Ishikawa (cell line): ENCODE data around the gene TRIM34.

Experiments used
- CEBPB ChIP-seq: IDR thresholded peaks from 2 replicates; pipeline ENCODE4 v1.6.1; 2012
- CREB1 ChIP-seq: IDR thresholded peaks from 2 replicates; pipeline ENCODE4 v1.6.1; 2012; ENCODE audit warnings: low read depth
- EGR1 ChIP-seq: IDR thresholded peaks from 2 replicates; pipeline ENCODE4 v1.6.1; 2012
- EP300 ChIP-seq: IDR thresholded peaks from 2 replicates; pipeline ENCODE4 v1.6.1; 2012; ENCODE audit warnings: borderline replicate concordance
- FOXM1 ChIP-seq: IDR thresholded peaks from 2 replicates; pipeline ENCODE4 v1.6.1; 2012; ENCODE audit warnings: low read depth, borderline replicate concordance
- NFIC ChIP-seq: IDR thresholded peaks from 2 replicates; pipeline ENCODE4 v1.6.1; 2012
- RAD21 ChIP-seq: IDR thresholded peaks from 2 replicates; pipeline ENCODE4 v1.6.1; 2012; ENCODE audit warnings: low read depth
- TAF1 ChIP-seq: IDR thresholded peaks from 2 replicates; pipeline ENCODE4 v1.6.1; 2012; ENCODE audit warnings: low read depth, mild to moderate bottlenecking
- TCF12 ChIP-seq: IDR thresholded peaks from 2 replicates; pipeline ENCODE4 v1.6.1; 2012; ENCODE audit warnings: low read depth
- TEAD4 ChIP-seq: IDR thresholded peaks from 2 replicates; pipeline ENCODE4 v1.6.1; 2012
- YY1 ChIP-seq: IDR thresholded peaks from 2 replicates; pipeline ENCODE4 v1.6.1; 2012; ENCODE audit warnings: low read depth
- ZBTB7A ChIP-seq: IDR thresholded peaks from 2 replicates; pipeline ENCODE4 v1.6.1; 2012; ENCODE audit warnings: low read depth
- TF ChIP-seq, protein P1 (sequence below): IDR thresholded peaks from 2 replicates; pipeline ENCODE4 v1.6.1; 2012
- TF ChIP-seq, protein P2 (sequence below): IDR thresholded peaks from 2 replicates; pipeline ENCODE4 v1.6.1; 2012; ENCODE audit warnings: low read depth, mild to moderate bottlenecking
- TF ChIP-seq, protein P3 (sequence below): IDR thresholded peaks from 2 replicates; pipeline ENCODE4 v1.6.1; 2012

TRIM34 gene

DNA sequence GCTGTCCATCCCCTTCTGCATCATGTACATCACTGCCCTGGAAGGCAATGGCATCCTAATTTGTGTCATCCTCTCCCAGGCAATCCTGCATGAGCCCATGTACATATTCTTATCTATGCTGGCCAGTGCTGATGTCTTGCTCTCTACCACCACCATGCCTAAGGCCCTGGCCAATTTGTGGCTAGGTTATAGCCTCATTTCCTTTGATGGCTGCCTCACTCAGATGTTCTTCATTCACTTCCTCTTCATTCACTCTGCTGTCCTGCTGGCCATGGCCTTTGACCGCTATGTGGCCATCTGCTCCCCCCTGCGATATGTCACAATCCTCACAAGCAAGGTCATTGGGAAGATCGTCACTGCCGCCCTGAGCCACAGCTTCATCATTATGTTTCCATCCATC is 43.8 kb upstream of the TRIM34 start:
- TF ChIP-seq YY1 (no peak), ZBTB7A (no peak), TCF12 (no peak), EP300 (no peak), FOXM1 (no peak), CREB1 (no peak), CEBPB (no peak), EGR1 (no peak), TEAD4 (no peak), TAF1 (no peak), NFIC (no peak)
- TF ChIP-seq, protein P1, sequence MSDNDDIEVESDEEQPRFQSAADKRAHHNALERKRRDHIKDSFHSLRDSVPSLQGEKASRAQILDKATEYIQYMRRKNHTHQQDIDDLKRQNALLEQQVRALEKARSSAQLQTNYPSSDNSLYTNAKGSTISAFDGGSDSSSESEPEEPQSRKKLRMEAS: no peak
- TF ChIP-seq, protein P2, sequence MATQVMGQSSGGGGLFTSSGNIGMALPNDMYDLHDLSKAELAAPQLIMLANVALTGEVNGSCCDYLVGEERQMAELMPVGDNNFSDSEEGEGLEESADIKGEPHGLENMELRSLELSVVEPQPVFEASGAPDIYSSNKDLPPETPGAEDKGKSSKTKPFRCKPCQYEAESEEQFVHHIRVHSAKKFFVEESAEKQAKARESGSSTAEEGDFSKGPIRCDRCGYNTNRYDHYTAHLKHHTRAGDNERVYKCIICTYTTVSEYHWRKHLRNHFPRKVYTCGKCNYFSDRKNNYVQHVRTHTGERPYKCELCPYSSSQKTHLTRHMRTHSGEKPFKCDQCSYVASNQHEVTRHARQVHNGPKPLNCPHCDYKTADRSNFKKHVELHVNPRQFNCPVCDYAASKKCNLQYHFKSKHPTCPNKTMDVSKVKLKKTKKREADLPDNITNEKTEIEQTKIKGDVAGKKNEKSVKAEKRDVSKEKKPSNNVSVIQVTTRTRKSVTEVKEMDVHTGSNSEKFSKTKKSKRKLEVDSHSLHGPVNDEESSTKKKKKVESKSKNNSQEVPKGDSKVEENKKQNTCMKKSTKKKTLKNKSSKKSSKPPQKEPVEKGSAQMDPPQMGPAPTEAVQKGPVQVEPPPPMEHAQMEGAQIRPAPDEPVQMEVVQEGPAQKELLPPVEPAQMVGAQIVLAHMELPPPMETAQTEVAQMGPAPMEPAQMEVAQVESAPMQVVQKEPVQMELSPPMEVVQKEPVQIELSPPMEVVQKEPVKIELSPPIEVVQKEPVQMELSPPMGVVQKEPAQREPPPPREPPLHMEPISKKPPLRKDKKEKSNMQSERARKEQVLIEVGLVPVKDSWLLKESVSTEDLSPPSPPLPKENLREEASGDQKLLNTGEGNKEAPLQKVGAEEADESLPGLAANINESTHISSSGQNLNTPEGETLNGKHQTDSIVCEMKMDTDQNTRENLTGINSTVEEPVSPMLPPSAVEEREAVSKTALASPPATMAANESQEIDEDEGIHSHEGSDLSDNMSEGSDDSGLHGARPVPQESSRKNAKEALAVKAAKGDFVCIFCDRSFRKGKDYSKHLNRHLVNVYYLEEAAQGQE: no peak
- TF ChIP-seq, protein P3, sequence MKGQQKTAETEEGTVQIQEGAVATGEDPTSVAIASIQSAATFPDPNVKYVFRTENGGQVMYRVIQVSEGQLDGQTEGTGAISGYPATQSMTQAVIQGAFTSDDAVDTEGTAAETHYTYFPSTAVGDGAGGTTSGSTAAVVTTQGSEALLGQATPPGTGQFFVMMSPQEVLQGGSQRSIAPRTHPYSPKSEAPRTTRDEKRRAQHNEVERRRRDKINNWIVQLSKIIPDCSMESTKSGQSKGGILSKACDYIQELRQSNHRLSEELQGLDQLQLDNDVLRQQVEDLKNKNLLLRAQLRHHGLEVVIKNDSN: no peak

DNA sequence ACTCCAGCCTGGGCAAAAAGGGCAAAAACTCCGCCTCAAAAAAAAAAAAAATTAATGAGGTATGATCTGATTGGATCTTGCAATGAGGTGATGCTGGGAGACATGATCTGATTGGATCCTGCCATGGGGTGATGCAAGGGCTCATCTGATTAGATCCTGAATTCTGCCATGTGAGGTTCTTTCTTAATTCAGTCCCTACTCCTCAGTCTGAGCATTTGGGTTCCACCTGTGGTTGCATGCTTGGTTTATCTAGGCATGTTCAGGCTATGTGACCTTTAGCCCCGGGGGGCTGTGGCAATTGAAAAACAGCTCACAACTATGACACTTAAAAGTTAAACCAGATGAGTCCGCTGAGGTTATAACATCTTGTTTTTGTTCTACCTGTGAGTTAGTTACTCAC is 33.2 kb upstream of the TRIM34 start:
- TF ChIP-seq ZBTB7A (no peak), YY1 (no peak)

DNA sequence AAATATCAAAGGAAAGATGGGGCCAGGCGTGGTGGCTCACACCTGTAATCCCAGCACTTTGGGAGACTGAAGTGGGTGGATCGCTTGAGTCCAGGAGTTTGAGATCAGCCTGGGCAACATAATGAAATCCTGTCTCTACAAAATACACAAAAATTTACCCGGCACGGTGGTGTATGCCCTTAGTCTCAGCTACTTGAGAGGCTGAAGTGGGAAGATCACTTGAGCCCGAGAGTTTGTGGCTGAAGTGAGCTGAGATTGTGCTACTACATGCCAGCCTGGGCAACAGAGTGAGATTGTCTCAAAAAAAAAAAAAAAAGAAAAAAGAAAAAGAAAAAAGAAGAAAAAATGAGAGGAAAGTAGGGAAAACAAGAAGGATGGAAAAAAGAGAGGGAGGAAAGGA is 32.2 kb upstream of the TRIM34 start:
- TF ChIP-seq RAD21 (no peak), TAF1 (no peak), YY1 (no peak), CREB1 (no peak), TCF12 (no peak), TEAD4 (no peak)
- TF ChIP-seq, protein P1: no peak
- TF ChIP-seq, protein P3: no peak

DNA sequence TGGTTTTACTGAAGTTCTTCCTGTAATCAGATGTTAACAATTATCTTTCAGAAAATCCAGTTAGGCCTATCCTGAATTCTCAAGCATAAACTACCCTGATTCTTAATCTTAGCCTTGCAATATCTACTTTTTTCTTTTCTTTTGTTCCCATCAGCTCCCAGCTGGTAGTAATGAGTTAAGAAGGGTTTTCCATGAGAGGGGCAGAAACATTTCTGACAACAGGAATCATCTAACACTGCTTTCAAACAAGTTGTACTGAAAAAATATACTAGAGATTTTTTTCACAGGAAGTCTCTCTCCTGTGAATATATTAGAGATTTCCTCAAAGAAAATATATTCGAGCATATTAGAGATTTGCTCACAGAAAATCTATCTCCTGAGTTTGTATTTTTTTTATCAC is 31.7 kb upstream of the TRIM34 start:
- TF ChIP-seq, protein P1: no peak
- TF ChIP-seq, protein P2: no peak
- TF ChIP-seq, protein P3: no peak
- TF ChIP-seq TCF12 (no peak), TEAD4 (no peak), EGR1 (no peak), TAF1 (no peak), YY1 (no peak), RAD21 (no peak), CEBPB (no peak), ZBTB7A (no peak), CREB1 (no peak), FOXM1 (no peak), EP300 (no peak), NFIC (no peak)

DNA sequence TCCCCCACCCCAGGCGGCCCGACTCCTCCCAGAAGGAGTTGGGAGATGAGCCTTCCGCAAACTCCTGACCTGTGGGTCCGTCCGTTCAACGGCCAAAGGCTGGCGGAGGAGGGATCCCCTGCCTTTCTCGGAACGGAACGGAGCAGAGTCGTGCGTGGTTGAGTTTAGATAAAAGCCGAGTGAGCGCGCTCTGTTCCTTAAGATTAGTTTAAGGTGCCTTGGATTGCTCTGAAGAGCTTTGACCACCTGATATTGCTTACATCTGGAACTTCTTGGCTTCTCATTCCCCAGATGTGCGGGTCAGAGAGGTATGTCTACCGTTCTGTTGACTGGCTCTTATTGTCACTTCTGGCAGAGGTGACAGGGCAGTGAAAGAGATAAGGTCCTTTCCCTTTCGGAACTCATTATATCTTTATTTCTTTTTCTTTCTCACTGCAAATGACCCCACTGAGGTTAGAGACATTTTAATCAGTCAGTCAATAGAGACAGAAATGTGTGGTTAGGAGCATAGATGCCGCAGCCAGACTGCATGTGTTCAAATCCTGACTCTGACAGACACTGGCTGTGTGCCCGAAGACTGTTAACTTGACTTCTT is 28.1 kb upstream of the TRIM34 start, which contains the start of gene TRIM6:
TSS of gene TRIM6 (plus strand) at position 31 of the 595 bp plus-strand sequence. CDS start at position 292, 261 bp downstream.
- TF ChIP-seq FOXM1: no peak
- TF ChIP-seq YY1: no peak
- no peak for TF ChIP-seq CREB1
- TF ChIP-seq, protein P2: no peak
- no peak for TF ChIP-seq TCF12
- TF ChIP-seq, protein P3: no peak
- no peak for TF ChIP-seq TEAD4
- no peak for TF ChIP-seq EGR1
- TF ChIP-seq EP300: no peak
- TF ChIP-seq NFIC: no peak
- TF ChIP-seq RAD21: no peak
- TF ChIP-seq, protein P1: no peak
- no peak for TF ChIP-seq ZBTB7A
- no peak for TF ChIP-seq CEBPB
- no peak for TF ChIP-seq TAF1
